ENCODE measurements around the gene NEU1. TPM values are rescaled to one million over a fixed set of nuclear protein-coding genes. Genes with fewer than 3 reads are reported as not detected.

Gene NEU1
- polyA plus RNA-seq, 1 donor (not counting 4 experiments of a cell fraction or from before 2014, with no cell fraction given): 27.9 TPM

- Histone ChIP-seq H3K27ac (ENCODE audit: control insufficient read depth, insufficient read depth, low read length) (no peak overlapping the region), H3K27me3 (ENCODE audit: control insufficient read depth, extremely low read depth, insufficient read depth, low read length) (no peaks in the 10 kb centered on the region), H3K9me3 (ENCODE audit: control insufficient read depth, low read depth, low read length) (no peaks in the 10 kb centered on the region), H3K9ac (ENCODE audit: control insufficient read depth, extremely low read depth, insufficient read depth, low read length) (no peak overlapping the region), H3K79me2 (ENCODE audit: control insufficient read depth, insufficient read depth, low read length) (no peaks in the 10 kb centered on the region), H4K20me1 (ENCODE audit: control insufficient read depth, extremely low read depth, insufficient read depth, low read length) (no peaks in the 10 kb centered on the region), H3K36me3 (ENCODE audit: control insufficient read depth in 2 of 2, extremely low read depth in 1 of 2, insufficient read depth in 2 of 2, low read length in 2 of 2) (peaks cover under 1 to 2% of the 10 kb centered on the region in 2 experiments), H2AFZ (ENCODE audit: control insufficient read depth, low read length) (no peak overlapping the region), H3K4me3 (ENCODE audit: control insufficient read depth in 2 of 3, extremely low read depth in 1 of 3, insufficient read depth in 2 of 3, low read depth in 1 of 3, low read length in 3 of 3) (no peak overlapping the region), H3K9me1 (ENCODE audit: control insufficient read depth, extremely low read depth, insufficient read depth, low read length) (no peaks in the 10 kb centered on the region), H3K4me1 (ENCODE audit: control insufficient read depth, extremely low read depth, insufficient read depth, low read length) (peaks cover 4% of the 10 kb centered on the region), H3K4me2 (ENCODE audit: control insufficient read depth, extremely low read depth, insufficient read depth, low read depth, low read length) (no peak overlapping the region)
- no peak for TF ChIP-seq CTCF (optimal IDR thresholded peaks at IDR 0.05 in 1 of 3, IDR thresholded peaks at IDR 0.05 in 1 of 3, conservative IDR thresholded peaks at IDR 0.05 in 1 of 3; ENCODE audit: extremely low read depth in 1 of 3, insufficient read depth in 2 of 3, low read length in 3 of 3)
- TF ChIP-seq EZH2 (IDR thresholded peaks at IDR 0.05; ENCODE audit: low read length): no peak
- dilution Hi-C loops (cut with MboI; ENCODE audit: extremely low pct_ligation_motif_present, low sequenced_read_pairs): no loop called here
- DNase-seq (ENCODE audit: low read depth, low spot score): no peak
- no peak for FAIRE-seq
Observed at GRCh38 chr6:31876357-31876756, 13.7 kb upstream of the NEU1 start.

DNA sequence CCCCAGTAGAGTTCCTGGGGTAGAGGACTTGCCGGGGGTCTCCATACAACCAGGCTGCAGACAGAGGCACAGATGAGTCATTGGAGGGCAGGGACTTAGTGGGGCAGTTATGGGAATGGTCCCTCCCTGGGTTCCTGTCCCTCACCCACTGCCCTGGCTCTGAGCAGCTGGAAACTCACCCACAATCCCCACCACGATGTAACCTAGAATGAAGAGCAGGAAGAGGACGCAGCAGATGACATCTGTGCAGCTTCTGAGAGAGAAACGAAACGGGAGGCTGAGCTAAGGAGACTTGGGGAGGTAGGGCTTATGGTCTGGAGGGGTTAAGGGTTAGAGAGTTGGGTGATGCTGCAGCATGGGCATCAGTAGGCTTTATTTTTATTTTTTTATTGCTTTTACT, 13.3 kb upstream of the NEU1 start:
- no peaks in the 10 kb centered on the region for H3K27me3 ChIP-seq (ENCODE audit: control insufficient read depth, extremely low read depth, insufficient read depth, low read length)
- no peak overlapping the region for H3K4me2 ChIP-seq (ENCODE audit: control insufficient read depth, extremely low read depth, insufficient read depth, low read depth, low read length)
- H3K27ac ChIP-seq (ENCODE audit: control insufficient read depth, insufficient read depth, low read length): no peak overlapping the region
- no peaks in the 10 kb centered on the region for H3K9me3 ChIP-seq (ENCODE audit: control insufficient read depth, low read depth, low read length)
- TF ChIP-seq EZH2 (IDR thresholded peaks at IDR 0.05; ENCODE audit: low read length): no peak
- no peak for TF ChIP-seq CTCF (optimal IDR thresholded peaks at IDR 0.05 in 1 of 3, IDR thresholded peaks at IDR 0.05 in 1 of 3, conservative IDR thresholded peaks at IDR 0.05 in 1 of 3; ENCODE audit: extremely low read depth in 1 of 3, insufficient read depth in 2 of 3, low read length in 3 of 3)
- dilution Hi-C loops (cut with MboI; ENCODE audit: extremely low pct_ligation_motif_present, low sequenced_read_pairs): no loop called here
- H4K20me1 ChIP-seq (ENCODE audit: control insufficient read depth, extremely low read depth, insufficient read depth, low read length): no peaks in the 10 kb centered on the region
- DNase-seq (ENCODE audit: low read depth, low spot score) (no peak), FAIRE-seq (no peak)
- H3K4me1 ChIP-seq (ENCODE audit: control insufficient read depth, extremely low read depth, insufficient read depth, low read length): peaks cover 4% of the 10 kb centered on the region
- peaks cover 0 to 2% of the 10 kb centered on the region in 2 experiments for H3K36me3 ChIP-seq (ENCODE audit: control insufficient read depth in 2 of 2, extremely low read depth in 1 of 2, insufficient read depth in 2 of 2, low read length in 2 of 2)
- H2AFZ ChIP-seq (ENCODE audit: control insufficient read depth, low read length): no peak overlapping the region
- no peaks in the 10 kb centered on the region for H3K79me2 ChIP-seq (ENCODE audit: control insufficient read depth, insufficient read depth, low read length)
- no peaks in the 10 kb centered on the region for H3K9me1 ChIP-seq (ENCODE audit: control insufficient read depth, extremely low read depth, insufficient read depth, low read length)
- no peak overlapping the region for H3K9ac ChIP-seq (ENCODE audit: control insufficient read depth, extremely low read depth, insufficient read depth, low read length)
- H3K4me3 ChIP-seq (ENCODE audit: control insufficient read depth in 2 of 3, extremely low read depth in 1 of 3, insufficient read depth in 2 of 3, low read depth in 1 of 3, low read length in 3 of 3): no peak overlapping the region

Measured in keratinocyte (primary cell).